SK-N-MC (cell line): ENCODE data around the gene MLX.

ENCODE experiments used
- EZH2 ChIP-seq: fragments of 200-600 bp; sonication (generic); IDR thresholded peaks from one replicate; pipeline ENCODE4 v1.6.1; 2017; ENCODE audit warnings: antibody characterized with exemption
- POLR2AphosphoS5 ChIP-seq: IDR thresholded peaks from 2 replicates; pipeline ENCODE4 v1.6.1; 2012; ENCODE audit warnings: mild to moderate bottlenecking, low read depth, low read length, borderline replicate concordance

DNA sequence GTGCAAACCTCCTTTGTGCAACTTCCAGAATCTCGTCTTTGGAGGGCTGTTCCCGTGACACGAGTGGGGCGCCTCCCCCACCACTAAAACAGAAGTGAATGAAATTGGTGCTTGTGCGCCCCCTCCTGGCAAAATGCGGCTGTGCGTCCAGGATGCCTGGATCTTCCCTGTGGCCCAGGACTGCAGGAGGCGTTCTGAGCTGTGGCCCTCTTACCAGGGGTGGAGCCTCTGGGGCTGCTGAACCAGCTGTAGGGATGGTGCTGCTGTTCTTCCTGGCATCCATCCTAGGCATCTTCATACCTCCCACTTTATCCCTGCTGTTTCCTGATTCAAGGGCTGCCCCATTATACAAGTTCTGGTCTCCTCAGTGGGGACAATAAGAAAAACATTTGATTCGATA is 49.4 kb upstream of the MLX start:
- TF ChIP-seq EZH2 (no peak), POLR2AphosphoS5 (no peak)
